CD14-positive monocyte (primary cell): ENCODE results near the gene PTGER1. TPM values are rescaled to one million over a fixed set of nuclear protein-coding genes. Genes with fewer than 3 reads are reported as not detected.

Source experiments
- DNase-seq, 3 donors: peaks; one replicate each; pipeline ENCODE4 v3.0.0-alpha.2; 2011 to 2022
- H2AFZ ChIP-seq: 2 replicates; pipeline ENCODE4 v1.6.0; 2012; ENCODE audit warnings: mild to moderate bottlenecking, low read depth, low read length, inconsistent platforms; ENCODE audit not compliant: insufficient read depth, poor library complexity, severe bottlenecking
- H3K27ac ChIP-seq, 2 donors: 1 replicate in 1 of 2; 2 replicates in 1 of 2; pipeline ENCODE4 v1.5.1; 2012 to 2013; ENCODE audit warnings: low read length in 2 of 2, control low read depth in 1 of 2, inconsistent platforms in 1 of 2, low read depth in 1 of 2, mild to moderate bottlenecking in 1 of 2
- H3K27me3 ChIP-seq, 2 donors: one replicate each; pipeline versions ENCODE4 v1.6.0 to v1.6.1; 2011 to 2013; ENCODE audit warnings: low read length in 2 of 2; ENCODE audit not compliant: control insufficient read depth in 2 of 2, insufficient read depth in 2 of 2
- H3K36me3 ChIP-seq, 2 donors: replicated peaks in 1 of 2; 1 replicate in 1 of 2; 2 replicates in 1 of 2; pipeline versions ENCODE4 v1.5.1 to v1.6.1; 2012 to 2013; ENCODE audit warnings: low read length in 2 of 2, control low read depth in 1 of 2, inconsistent platforms in 1 of 2, mild to moderate bottlenecking in 1 of 2; ENCODE audit not compliant: insufficient read depth in 2 of 2, control insufficient read depth in 1 of 2
- H3K4me1 ChIP-seq, 2 donors: 1 replicate in 1 of 2; 2 replicates in 1 of 2; pipeline versions ENCODE4 v1.5.1 to v1.6.1; 2012 to 2013; ENCODE audit warnings: low read length in 2 of 2, control low read depth in 1 of 2, inconsistent platforms in 1 of 2, mild to moderate bottlenecking in 1 of 2, moderate library complexity in 1 of 2; ENCODE audit not compliant: insufficient read depth in 2 of 2, control insufficient read depth in 1 of 2
- H3K4me2 ChIP-seq: replicated peaks from 2 replicates; pipeline ENCODE3; 2012; ENCODE audit warnings: low read length, moderate library complexity, mild to moderate bottlenecking; ENCODE audit not compliant: poor library complexity, severe bottlenecking; ENCODE audit errors: extremely low read depth
- H3K4me3 ChIP-seq, 3 experiments: fragments of 200-600 bp in 1 of 3; sonication (generic) in 1 of 3; replicated peaks in 1 of 3; 1 replicate in 2 of 3; 2 replicates in 1 of 3; pipeline ENCODE4 v1.5.1; 2011 to 2013; ENCODE audit warnings: low read length in 3 of 3, mild to moderate bottlenecking in 3 of 3, control low read depth in 2 of 3, low read depth in 2 of 3, inconsistent platforms in 1 of 3, moderate library complexity in 1 of 3
- H3K79me2 ChIP-seq: 2 replicates; pipeline ENCODE4 v1.6.0; 2012; ENCODE audit warnings: mild to moderate bottlenecking, control low read depth, inconsistent platforms, low read length, moderate library complexity; ENCODE audit not compliant: insufficient read depth
- H3K9ac ChIP-seq: 2 replicates; pipeline ENCODE4 v1.6.0; 2017; ENCODE audit warnings: low read length, mild to moderate bottlenecking; ENCODE audit not compliant: insufficient read depth, poor library complexity, severe bottlenecking
- H3K9me3 ChIP-seq, 2 donors: replicated peaks in 1 of 2; 1 replicate in 1 of 2; 2 replicates in 1 of 2; pipeline versions ENCODE4 v1.5.1 to v1.6.1; 2012 to 2013; ENCODE audit warnings: low read length in 2 of 2, control low read depth in 1 of 2; ENCODE audit not compliant: control insufficient read depth in 1 of 2, insufficient read depth in 1 of 2
- H4K20me1 ChIP-seq: 2 replicates; pipeline ENCODE4 v1.6.0; 2012; ENCODE audit warnings: mild to moderate bottlenecking, low read length, control low read depth, moderate library complexity; ENCODE audit not compliant: insufficient read depth
- H3K27ac Mint-ChIP-seq, 7 donors: one replicate each; pipeline ENCODE4 v1.8.0; 2020; ENCODE audit warnings: mild to moderate bottlenecking in 7 of 7, mixed read lengths in 7 of 7, moderate library complexity in 6 of 7, inconsistent platforms in 2 of 7
- H3K27me3 Mint-ChIP-seq, 3 donors: one replicate each; pipeline ENCODE4 v1.8.0; 2021 to 2022; ENCODE audit warnings: low read depth in 3 of 3, mild to moderate bottlenecking in 3 of 3, mixed read lengths in 3 of 3, moderate library complexity in 3 of 3, inconsistent platforms in 1 of 3
- H3K36me3 Mint-ChIP-seq, 2 donors: one replicate each; pipeline ENCODE4 v1.8.0; 2020; ENCODE audit warnings: mixed read lengths in 2 of 2, inconsistent platforms in 1 of 2, mild to moderate bottlenecking in 1 of 2
- H3K4me1 Mint-ChIP-seq: one replicate; pipeline ENCODE4 v1.8.0; 2020; ENCODE audit warnings: mild to moderate bottlenecking, mixed read lengths
- H3K4me3 Mint-ChIP-seq, 2 donors: one replicate each; pipeline ENCODE4 v1.8.0; 2020; ENCODE audit warnings: mild to moderate bottlenecking in 2 of 2, mixed read lengths in 2 of 2, moderate library complexity in 1 of 2
- H3K9me3 Mint-ChIP-seq, 7 donors: one replicate each; pipeline ENCODE4 v1.8.0; 2020 to 2022; ENCODE audit warnings: mixed read lengths in 7 of 7, mild to moderate bottlenecking in 6 of 7, moderate library complexity in 6 of 7, inconsistent platforms in 2 of 7
- CTCF ChIP-seq: fragments of 200-600 bp; IDR thresholded peaks from one replicate; pipeline ENCODE4 v1.8.0; 2022; ENCODE audit warnings: antibody characterized with exemption, mild to moderate bottlenecking
- WGBS: methylation state at CpG from one replicate; pipeline ENCODE4 v1.1.5; 2013; ENCODE audit warnings: missing lambda C conversion rate; ENCODE audit not compliant: insufficient coverage; 5-methylcytosine and 5-hydroxymethylcytosine counted together
- intact Hi-C, 2 donors: fragments of 100-400 bp; cut with micrococcal nuclease; formaldehyde crosslinking; loops; one replicate each; pipeline versions ENCODE4 v1.15.0 to v1.15.1; 2023
- polyA plus RNA-seq, 3 donors: library from polyadenylated mRNA; depleted of rRNA in 1 of 3; unstranded in 2 of 3; stranded (reverse) in 1 of 3; fragments of 300-500 nt in 2 of 3; fragments of >200 nt in 1 of 3; fragmentation: Illumina TruSeq in 2 of 3; gene quantifications; 1 replicate in 2 of 3; 2 replicates in 1 of 3; pipeline ENCODE4 v1.2.3, GENCODE V29; 2012 to 2021

PTGER1 gene
- polyA plus RNA-seq, 3 donors = not detected

- Histone ChIP-seq H3K27me3 (peaks cover 18 to 43% of the 10 kb centered on the region in 2 donors), H3K4me3 (peak overlapping the region in 1 of 3 experiments; percentile 40), H3K9me3 (peaks cover 0 to 5% of the 10 kb centered on the region in 2 donors), H3K27ac (no peak overlapping the region), H3K36me3 (peaks cover 10 to 17% of the 10 kb centered on the region in 2 donors), H2AFZ (no peak overlapping the region), H3K9ac (no peak overlapping the region), H3K79me2 (no peaks in the 10 kb centered on the region), H4K20me1 (peaks cover 31% of the 10 kb centered on the region), H3K4me1 (peaks cover 44 to 61% of the 10 kb centered on the region in 2 donors), H3K4me2 (peak overlapping the region; percentile 47)
- Mint-ChIP-seq H3K27ac (no peak overlapping the region), H3K36me3 (peaks cover 17 to 26% of the 10 kb centered on the region in 2 donors), H3K9me3 (peaks cover 0 to 12% (median 4%) of the 10 kb centered on the region in 7 donors), H3K27me3 (peaks cover 33 to 70% (median 41%) of the 10 kb centered on the region in 3 donors), H3K4me3 (peak overlapping the region in 1 of 2 donors; percentile 84), H3K4me1 (peaks cover 38% of the 10 kb centered on the region)
- no peak for DNase-seq
- no peak for TF ChIP-seq CTCF
- intact Hi-C loops = loop anchor here (5.0 to 10.0 kb wide), 2 partner anchors 38 to 280 kb away; no protein-coding TSS in a partner anchor
- WGBS = 58% methylated on average over 7 of the region's 12 CpGs
Observed at GRCh38 chr19:14474827-14475226, 327 bp downstream of the PTGER1 start.

- peak in 1 of 3 donors; percentile 5 for DNase-seq
- H3K27me3 ChIP-seq = peaks cover 18 to 38% of the 10 kb centered on the region in 2 donors
- peaks cover 38 to 56% of the 10 kb centered on the region in 2 donors for H3K4me1 ChIP-seq
- WGBS = 28% methylated on average over 53 of the region's 53 CpGs
- intact Hi-C loops = loop anchor here in 1 of 2 donors (2.0 to 10.0 kb wide), 2 partner anchors 41 to 279 kb away; partner anchors contain the start of gene PKN1
- no peak overlapping the region for H3K9ac ChIP-seq
- peaks cover 32 to 63% (median 37%) of the 10 kb centered on the region in 3 donors for H3K27me3 Mint-ChIP-seq
- peaks cover 0 to 5% of the 10 kb centered on the region in 2 donors for H3K9me3 ChIP-seq
- H3K36me3 ChIP-seq = peaks cover 18 to 24% of the 10 kb centered on the region in 2 donors
- peaks cover 35% of the 10 kb centered on the region for H3K4me1 Mint-ChIP-seq
- peaks cover 25 to 33% of the 10 kb centered on the region in 2 donors for H3K36me3 Mint-ChIP-seq
- H2AFZ ChIP-seq = no peak overlapping the region
- peak overlapping the region in 1 of 2 donors; percentile 84 for H3K4me3 Mint-ChIP-seq
- H3K4me3 ChIP-seq = no peak overlapping the region
- peak overlapping the region in 1 of 7 donors; percentile 9 for H3K27ac Mint-ChIP-seq
- no peak overlapping the region for H3K27ac ChIP-seq
- H3K9me3 Mint-ChIP-seq = peaks cover 0 to 12% (median 4%) of the 10 kb centered on the region in 7 donors
- no peaks in the 10 kb centered on the region for H3K79me2 ChIP-seq
- peaks cover 38% of the 10 kb centered on the region for H4K20me1 ChIP-seq
- peak overlapping the region; percentile 41 for H3K4me2 ChIP-seq
- no peak for TF ChIP-seq CTCF
Observed at GRCh38 chr19:14473978-14474578, 1.1 kb downstream of the PTGER1 start.
